Measurements from ENCODE around the gene PTPN22. TPM values are rescaled to one million over a fixed set of nuclear protein-coding genes. Genes with fewer than 3 reads are reported as not detected.

PTPN22 gene
- total and polyA plus RNA-seq, 5 donors from 2014 or later = 49.1 to 93.4 (median 58.5) TPM

DNA sequence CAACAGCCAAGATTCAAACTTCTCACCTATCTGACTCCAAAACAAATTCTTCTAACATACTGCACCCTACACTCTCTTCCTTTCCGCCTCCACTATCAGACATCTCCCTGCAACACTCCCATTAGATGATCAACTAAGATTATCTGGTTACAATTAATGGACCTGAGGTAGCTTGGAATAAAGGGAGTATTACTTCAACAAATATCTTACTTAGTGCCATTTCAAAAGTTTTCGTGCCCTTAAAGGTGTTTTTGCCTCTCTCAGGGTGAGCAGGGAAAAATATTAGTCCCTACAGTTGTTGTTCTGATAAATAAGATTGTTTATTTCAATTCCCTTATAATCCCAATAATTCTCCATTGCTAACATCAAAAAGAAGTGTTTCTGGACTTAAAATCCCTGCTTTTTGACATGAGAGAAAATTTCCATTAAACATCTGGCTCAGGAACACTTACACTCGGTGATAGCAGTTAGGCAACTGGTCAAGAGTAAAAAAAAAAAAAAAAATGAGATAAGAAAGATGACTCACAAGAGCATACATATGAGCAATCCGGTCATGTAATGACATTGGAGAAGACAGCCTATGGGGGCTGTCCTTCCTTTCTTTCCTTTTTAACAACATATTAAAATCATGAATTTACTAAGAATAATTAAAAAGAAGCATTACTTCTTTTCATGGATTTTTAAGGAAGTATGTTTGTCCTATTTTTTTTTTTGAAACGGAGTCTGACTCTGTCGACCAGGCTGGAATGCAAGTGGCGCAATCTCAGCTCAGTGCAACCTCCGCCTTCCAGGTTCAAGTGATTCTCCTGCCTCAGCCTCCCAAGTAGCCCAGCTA, 66.9 kb downstream of the PTPN22 start:
- Mint-ChIP-seq H3K4me3 (peak overlapping the region; percentile 6 to 63 (median 58)), H3K4me1 (peaks cover 48 to 97% (median 77%) of the 10 kb centered on the region in 4 donors), H3K36me3 (peaks cover 19% of the 10 kb centered on the region), H3K27me3 (no peaks in the 10 kb centered on the region), H3K27ac (peak overlapping the region in 1 of 3 donors; percentile 66), H3K9me3 (peaks cover 0 to 1% (median 0%) of the 10 kb centered on the region in 7 donors)
- Histone ChIP-seq H3K27me3 (ENCODE audit: control insufficient read depth, insufficient read depth, low read length) (no peaks in the 10 kb centered on the region), H3K27ac (ENCODE audit: insufficient read depth, low read length, poor library complexity, severe bottlenecking) (no peak overlapping the region), H3K4me1 (ENCODE audit: control insufficient read depth, insufficient read depth, low read length, poor library complexity, severe bottlenecking) (peaks cover 68% of the 10 kb centered on the region), H3K36me3 (ENCODE audit: control insufficient read depth, insufficient read depth, low read length) (peaks cover 7% of the 10 kb centered on the region), H3K9me3 (ENCODE audit: control insufficient read depth in 2 of 2, low read length in 2 of 2) (no peaks in the 10 kb centered on the region), H3K4me3 (ENCODE audit: low read depth, low read length) (peak overlapping the region; percentile 46)
- DNase-seq (no peak), ATAC-seq (ENCODE audit: low read depth in 2 of 2) (no peak)

DNA sequence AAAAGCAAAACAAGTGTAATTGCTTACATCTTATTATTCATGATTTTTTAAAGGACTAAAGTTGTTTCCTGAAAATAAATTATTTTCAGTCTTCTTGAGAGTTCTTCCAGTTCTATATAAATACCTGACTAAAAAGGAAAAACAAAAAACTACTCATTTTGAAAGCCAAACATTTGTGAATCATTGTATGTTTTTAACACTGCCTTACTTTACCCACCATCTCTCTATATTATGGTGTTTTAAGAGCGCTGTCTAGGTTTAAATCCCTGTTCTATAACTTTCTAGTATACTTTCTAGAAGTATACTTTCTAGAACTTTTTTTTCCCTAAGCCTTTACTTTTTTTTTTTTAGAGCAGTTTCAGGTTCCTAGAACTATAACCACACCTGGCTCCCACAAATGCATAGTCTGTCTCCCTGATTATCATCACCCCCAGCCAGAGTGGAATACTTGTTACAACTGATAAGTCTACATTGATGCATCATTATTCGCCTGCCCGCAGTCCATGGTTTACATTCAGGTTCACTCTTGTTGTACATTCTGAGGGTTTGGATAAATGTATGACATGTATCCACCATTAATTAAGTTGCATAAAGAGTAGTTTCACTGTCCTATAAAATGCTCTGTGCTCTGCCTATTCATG, 69.0 kb downstream of the PTPN22 start:
- Histone ChIP-seq H3K4me3 (ENCODE audit: low read depth, low read length) (peak overlapping the region; percentile 38), H3K4me1 (ENCODE audit: control insufficient read depth, insufficient read depth, low read length, poor library complexity, severe bottlenecking) (peaks cover 56% of the 10 kb centered on the region), H3K27ac (ENCODE audit: insufficient read depth, low read length, poor library complexity, severe bottlenecking) (no peak overlapping the region), H3K27me3 (ENCODE audit: control insufficient read depth, insufficient read depth, low read length) (no peaks in the 10 kb centered on the region), H3K36me3 (ENCODE audit: control insufficient read depth, insufficient read depth, low read length) (peaks cover 10% of the 10 kb centered on the region), H3K9me3 (ENCODE audit: control insufficient read depth in 2 of 2, low read length in 2 of 2) (no peaks in the 10 kb centered on the region)
- DNase-seq = no peak
- Mint-ChIP-seq H3K27me3 (no peaks in the 10 kb centered on the region), H3K36me3 (peaks cover 24% of the 10 kb centered on the region), H3K9me3 (peaks cover 0 to 1% (median 0%) of the 10 kb centered on the region in 7 donors), H3K27ac (no peak overlapping the region), H3K4me3 (peak overlapping the region in 3 of 4 donors; percentile 26 to 59 (median 58)), H3K4me1 (peaks cover 50 to 95% (median 76%) of the 10 kb centered on the region in 4 donors)
- ATAC-seq (ENCODE audit: low read depth in 2 of 2) = no peak

- Histone ChIP-seq H3K27ac (ENCODE audit: insufficient read depth, low read length, poor library complexity, severe bottlenecking) (no peak overlapping the region), H3K4me1 (ENCODE audit: control insufficient read depth, insufficient read depth, low read length, poor library complexity, severe bottlenecking) (peaks cover 51% of the 10 kb centered on the region), H3K4me3 (ENCODE audit: low read depth, low read length) (peak overlapping the region; percentile 21), H3K36me3 (ENCODE audit: control insufficient read depth, insufficient read depth, low read length) (peaks cover 22% of the 10 kb centered on the region), H3K27me3 (ENCODE audit: control insufficient read depth, insufficient read depth, low read length) (no peaks in the 10 kb centered on the region), H3K9me3 (ENCODE audit: control insufficient read depth in 2 of 2, low read length in 2 of 2) (no peaks in the 10 kb centered on the region)
- peaks cover 28% of the 10 kb centered on the region for H3K36me3 Mint-ChIP-seq
- H3K27ac Mint-ChIP-seq = peak overlapping the region in 1 of 3 donors; percentile 11
- ATAC-seq (ENCODE audit: low read depth in 2 of 2) (no peak), DNase-seq (no peak)
- no peaks in the 10 kb centered on the region for H3K9me3 Mint-ChIP-seq
- H3K4me3 Mint-ChIP-seq = peak overlapping the region in 3 of 4 donors; percentile 29 to 74 (median 55)
- H3K27me3 Mint-ChIP-seq = no peaks in the 10 kb centered on the region
- peaks cover 48 to 86% (median 72%) of the 10 kb centered on the region in 4 donors for H3K4me1 Mint-ChIP-seq
Observed at GRCh38 chr1:113800487-113800886, 71.0 kb downstream of the PTPN22 start.

DNA sequence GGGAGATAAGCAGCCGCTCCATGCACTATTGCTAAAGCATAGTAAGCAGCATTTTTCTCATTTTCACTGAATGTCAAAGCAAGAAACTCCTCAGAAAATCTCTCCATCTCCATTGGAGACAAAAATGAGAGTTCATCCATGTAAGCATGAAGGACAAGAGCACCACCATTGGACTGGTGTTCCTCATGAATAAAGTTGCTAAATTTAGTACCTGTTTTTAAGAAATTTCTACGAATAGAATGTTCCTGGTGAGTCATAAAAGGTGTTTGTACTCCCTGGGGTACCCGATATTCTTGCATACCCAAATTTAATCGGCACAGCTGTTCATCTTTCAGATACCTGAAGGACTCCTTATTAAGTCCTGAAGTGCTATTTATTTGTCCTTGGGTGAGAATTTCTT, 74.0 kb downstream of the PTPN22 start:
- Histone ChIP-seq H3K9me3 (ENCODE audit: control insufficient read depth in 2 of 2, low read length in 2 of 2) (no peaks in the 10 kb centered on the region), H3K27me3 (ENCODE audit: control insufficient read depth, insufficient read depth, low read length) (no peaks in the 10 kb centered on the region), H3K4me3 (ENCODE audit: low read depth, low read length) (no peak overlapping the region), H3K4me1 (ENCODE audit: control insufficient read depth, insufficient read depth, low read length, poor library complexity, severe bottlenecking) (peaks cover 43% of the 10 kb centered on the region), H3K27ac (ENCODE audit: insufficient read depth, low read length, poor library complexity, severe bottlenecking) (no peak overlapping the region), H3K36me3 (ENCODE audit: control insufficient read depth, insufficient read depth, low read length) (peaks cover 34% of the 10 kb centered on the region)
- peaks cover 32 to 82% (median 70%) of the 10 kb centered on the region in 4 donors for H3K4me1 Mint-ChIP-seq
- H3K9me3 Mint-ChIP-seq = no peaks in the 10 kb centered on the region
- no peak for DNase-seq
- H3K4me3 Mint-ChIP-seq = no peak overlapping the region
- H3K27ac Mint-ChIP-seq = peak overlapping the region in 2 of 3 donors; percentile 33 to 44
- no peak for ATAC-seq (ENCODE audit: low read depth in 2 of 2)
- peaks cover 38% of the 10 kb centered on the region for H3K36me3 Mint-ChIP-seq
- H3K27me3 Mint-ChIP-seq = no peaks in the 10 kb centered on the region

- no peak overlapping the region for H3K4me3 Mint-ChIP-seq
- H3K36me3 ChIP-seq (ENCODE audit: control insufficient read depth, insufficient read depth, low read length) = peaks cover 40% of the 10 kb centered on the region
- no peak overlapping the region for H3K4me3 ChIP-seq (ENCODE audit: low read depth, low read length)
- H3K36me3 Mint-ChIP-seq = peaks cover 43% of the 10 kb centered on the region
- no peak for ATAC-seq (ENCODE audit: low read depth in 2 of 2)
- H3K27ac Mint-ChIP-seq = peak overlapping the region in 2 of 3 donors; percentile 20 to 26
- H3K27ac ChIP-seq (ENCODE audit: insufficient read depth, low read length, poor library complexity, severe bottlenecking) = no peak overlapping the region
- H3K4me1 Mint-ChIP-seq = peaks cover 49 to 81% (median 64%) of the 10 kb centered on the region in 4 donors
- DNase-seq = no peak
- no peaks in the 10 kb centered on the region for H3K9me3 ChIP-seq (ENCODE audit: control insufficient read depth in 2 of 2, low read length in 2 of 2)
- H3K27me3 Mint-ChIP-seq = no peaks in the 10 kb centered on the region
- H3K27me3 ChIP-seq (ENCODE audit: control insufficient read depth, insufficient read depth, low read length) = no peaks in the 10 kb centered on the region
- H3K4me1 ChIP-seq (ENCODE audit: control insufficient read depth, insufficient read depth, low read length, poor library complexity, severe bottlenecking) = peaks cover 31% of the 10 kb centered on the region
- H3K9me3 Mint-ChIP-seq = peaks cover 0 to 3% (median 0%) of the 10 kb centered on the region in 7 donors
Observed at GRCh38 chr1:113793878-113794834, 77.4 kb downstream of the PTPN22 start.

GRCh38 chr1:113792986-113793385, 78.5 kb downstream of the PTPN22 start:
- Mint-ChIP-seq H3K27me3 (no peaks in the 10 kb centered on the region), H3K36me3 (peaks cover 46% of the 10 kb centered on the region), H3K4me1 (peaks cover 51 to 82% (median 61%) of the 10 kb centered on the region in 4 donors), H3K27ac (peak overlapping the region; percentile 5 to 74 (median 14)), H3K9me3 (peaks cover 0 to 3% (median 0%) of the 10 kb centered on the region in 7 donors), H3K4me3 (no peak overlapping the region)
- no peak for ATAC-seq (ENCODE audit: low read depth in 2 of 2)
- Histone ChIP-seq H3K27me3 (ENCODE audit: control insufficient read depth, insufficient read depth, low read length) (no peaks in the 10 kb centered on the region), H3K27ac (ENCODE audit: insufficient read depth, low read length, poor library complexity, severe bottlenecking) (peak overlapping the region; percentile 36), H3K4me1 (ENCODE audit: control insufficient read depth, insufficient read depth, low read length, poor library complexity, severe bottlenecking) (peaks cover 38% of the 10 kb centered on the region), H3K36me3 (ENCODE audit: control insufficient read depth, insufficient read depth, low read length) (peaks cover 44% of the 10 kb centered on the region), H3K4me3 (ENCODE audit: low read depth, low read length) (no peak overlapping the region), H3K9me3 (ENCODE audit: control insufficient read depth in 2 of 2, low read length in 2 of 2) (no peaks in the 10 kb centered on the region)
- DNase-seq = no peak

- Mint-ChIP-seq H3K27me3 (no peaks in the 10 kb centered on the region), H3K4me1 (peaks cover 49 to 82% (median 61%) of the 10 kb centered on the region in 4 donors), H3K9me3 (peaks cover 0 to 3% (median 0%) of the 10 kb centered on the region in 7 donors), H3K4me3 (peak overlapping the region in 3 of 4 donors; percentile 16 to 44 (median 26)), H3K36me3 (peaks cover 41% of the 10 kb centered on the region), H3K27ac (peak overlapping the region; percentile 2 to 89 (median 74))
- Histone ChIP-seq H3K4me3 (ENCODE audit: low read depth, low read length) (no peak overlapping the region), H3K27me3 (ENCODE audit: control insufficient read depth, insufficient read depth, low read length) (no peaks in the 10 kb centered on the region), H3K36me3 (ENCODE audit: control insufficient read depth, insufficient read depth, low read length) (peaks cover 40% of the 10 kb centered on the region), H3K4me1 (ENCODE audit: control insufficient read depth, insufficient read depth, low read length, poor library complexity, severe bottlenecking) (peaks cover 39% of the 10 kb centered on the region), H3K9me3 (ENCODE audit: control insufficient read depth in 2 of 2, low read length in 2 of 2) (no peaks in the 10 kb centered on the region), H3K27ac (ENCODE audit: insufficient read depth, low read length, poor library complexity, severe bottlenecking) (peak overlapping the region; percentile 36)
- DNase-seq (peak in 1 of 3 donors; percentile 38), ATAC-seq (ENCODE audit: low read depth in 2 of 2) (peak in 1 of 2 donors; percentile 60)
Observed at GRCh38 chr1:113792471-113792870, 79.0 kb downstream of the PTPN22 start.
